ENCODE data around the gene TTC23.

TTC23 gene

GRCh38 chr15:99163271-99164062 lies 85.9 kb downstream of the TTC23 start:
- no peak for DNase-seq

- DNase-seq, result no peak
Observed at GRCh38 chr15:99158626-99159412, 90.6 kb downstream of the TTC23 start.

DNA sequence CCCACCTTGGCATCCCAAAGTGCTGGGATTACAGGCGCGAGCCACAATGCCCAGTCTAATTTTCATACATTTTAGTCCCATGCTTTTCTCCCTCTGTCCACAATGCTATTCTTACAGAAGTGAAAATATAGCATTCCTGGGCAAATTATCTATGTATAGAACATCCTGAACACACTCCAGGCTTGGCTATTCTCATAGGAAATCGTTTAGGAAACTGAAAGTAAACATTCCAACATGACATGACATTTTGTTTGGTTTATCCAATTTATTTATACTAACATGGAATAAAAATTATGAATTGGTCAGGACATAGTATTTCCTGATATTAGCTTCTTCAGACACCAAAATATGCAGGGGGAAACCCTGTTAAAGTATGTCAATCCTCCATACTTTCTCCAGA lies 91.9 kb downstream of the TTC23 start:
- DNase-seq, result no peak

GRCh38 chr15:99155961-99156443 lies 93.4 kb downstream of the TTC23 start:
- DNase-seq, result no peak

DNA sequence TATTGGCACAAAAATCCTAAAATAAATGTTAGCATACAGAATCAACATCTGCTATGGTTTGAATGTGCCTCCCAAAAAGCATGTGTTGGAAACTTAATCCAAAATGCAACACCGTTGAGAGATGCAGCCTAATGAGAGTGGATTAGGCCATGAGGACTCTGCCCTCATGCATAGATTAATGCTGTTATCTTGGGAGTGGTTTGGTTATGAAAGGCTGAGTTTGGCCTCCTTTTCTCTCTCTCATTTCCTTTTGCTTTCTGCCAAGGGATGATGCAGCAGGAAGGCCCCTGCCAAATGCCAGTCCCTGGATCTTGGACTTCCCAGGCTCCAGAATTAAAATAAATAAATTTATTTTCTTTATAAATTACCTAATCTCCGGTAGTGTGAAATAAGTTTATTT lies 95.1 kb downstream of the TTC23 start:
- DNase-seq, result no peak

GRCh38 chr15:99153026-99153535 lies 96.3 kb downstream of the TTC23 start:
- DNase-seq, result no peak

GRCh38 chr15:99151156-99151555 lies 98.2 kb downstream of the TTC23 start:
- DNase-seq, result no peak

GRCh38 chr15:99149366-99149765 lies 100.0 kb downstream of the TTC23 start:
- DNase-seq, result no peak

- DNase-seq, result no peak
Observed at GRCh38 chr15:99148851-99149276, 100.5 kb downstream of the TTC23 start.

GRCh38 chr15:99146661-99147060 lies 102.7 kb downstream of the TTC23 start:
- DNase-seq, result no peak

DNA sequence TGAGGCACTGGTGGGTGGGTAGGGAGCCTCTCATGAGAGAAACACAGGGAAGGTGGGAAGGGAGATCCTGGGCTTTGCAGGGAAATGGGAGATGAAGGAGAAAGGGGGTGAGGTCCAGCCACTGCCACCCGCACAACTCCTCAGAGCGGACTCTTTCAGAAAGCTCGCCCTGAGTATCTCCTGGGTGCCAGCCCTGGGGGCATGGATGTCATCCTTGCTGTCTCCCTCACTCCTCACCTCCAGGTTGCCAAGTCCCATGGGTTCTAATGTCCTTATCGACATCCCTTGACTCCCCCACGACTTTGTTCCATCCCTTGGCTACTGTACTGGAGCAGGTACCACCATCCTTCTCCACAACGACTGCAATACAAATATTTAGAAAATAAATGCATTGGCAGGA lies 103.6 kb downstream of the TTC23 start:
- no peak for DNase-seq

GRCh38 chr15:99145005-99145404 lies 104.4 kb downstream of the TTC23 start:
- no peak for DNase-seq

DNA sequence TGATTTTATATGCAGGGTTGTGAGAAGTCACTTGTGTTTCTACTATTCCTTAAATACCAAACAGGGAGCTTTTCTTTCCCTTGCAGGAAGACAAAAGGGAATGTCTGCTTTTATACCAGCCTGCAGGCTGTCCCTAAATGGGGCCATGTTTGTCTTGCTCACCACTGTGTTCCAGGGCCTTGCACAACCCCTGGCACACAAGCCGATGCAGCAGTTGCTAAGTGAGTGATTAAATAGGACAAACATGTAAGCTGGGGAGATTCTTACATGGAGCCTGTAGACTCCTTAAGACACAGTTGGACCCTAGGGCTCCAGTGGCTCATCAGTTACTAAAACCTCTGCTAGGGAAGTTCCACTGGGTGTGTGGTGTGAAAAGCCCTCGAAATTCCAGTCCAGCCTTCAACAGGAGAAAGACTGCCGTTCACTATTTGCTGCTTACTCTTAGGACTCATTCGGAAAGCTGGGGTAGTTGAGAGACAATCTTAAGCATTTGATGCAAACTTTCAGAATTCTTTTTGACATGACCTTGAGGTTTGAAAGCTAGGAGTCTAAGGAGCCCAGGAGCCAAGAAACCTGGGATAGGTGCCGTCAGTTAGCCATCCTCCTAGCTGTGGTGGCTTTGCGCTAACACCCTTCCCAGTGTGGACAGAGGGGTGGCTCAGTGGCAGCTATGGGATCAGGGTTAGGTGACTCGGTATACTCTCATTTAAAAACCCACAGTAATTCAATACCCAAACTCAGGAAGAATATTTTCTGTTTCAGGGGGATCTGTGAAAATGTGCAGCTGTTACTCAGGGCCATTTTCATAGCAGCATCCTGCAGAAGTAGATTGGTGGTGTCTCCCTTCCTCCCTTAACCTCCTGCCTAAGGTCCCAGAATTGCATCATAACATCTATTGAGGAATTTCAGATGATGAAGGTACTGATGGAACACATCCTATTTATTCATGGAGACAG lies 105.4 kb downstream of the TTC23 start:
- no peak for DNase-seq

GRCh38 chr15:99143242-99143641 lies 106.1 kb downstream of the TTC23 start:
- DNase-seq, result no peak

GRCh38 chr15:99142562-99142961 lies 106.8 kb downstream of the TTC23 start:
- DNase-seq, result no peak

DNA sequence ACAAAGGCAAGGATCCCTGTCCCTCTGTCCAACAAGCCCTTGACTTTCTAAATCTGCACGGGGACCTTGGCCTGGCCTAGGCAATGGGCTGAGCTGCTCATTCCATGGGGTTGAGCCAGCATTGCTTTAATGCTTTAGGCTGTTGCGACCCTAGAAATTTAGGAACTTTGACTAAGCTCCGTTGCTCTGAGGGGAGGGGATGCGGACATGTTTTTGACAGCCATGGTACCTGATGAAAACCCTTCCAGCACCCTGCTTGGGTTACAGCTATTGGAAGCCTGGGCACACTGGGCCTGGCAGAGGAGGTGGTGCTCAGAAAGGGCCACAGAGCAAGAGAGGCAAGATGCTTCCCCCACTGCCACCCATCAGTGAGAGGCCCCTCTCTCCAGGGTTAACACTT lies 107.4 kb downstream of the TTC23 start:
- DNase-seq, result no peak

GRCh38 chr15:99140590-99140989 lies 108.8 kb downstream of the TTC23 start:
- DNase-seq, result no peak

- DNase-seq, result no peak
Observed at GRCh38 chr15:99139276-99139675, 110.1 kb downstream of the TTC23 start.

DNA sequence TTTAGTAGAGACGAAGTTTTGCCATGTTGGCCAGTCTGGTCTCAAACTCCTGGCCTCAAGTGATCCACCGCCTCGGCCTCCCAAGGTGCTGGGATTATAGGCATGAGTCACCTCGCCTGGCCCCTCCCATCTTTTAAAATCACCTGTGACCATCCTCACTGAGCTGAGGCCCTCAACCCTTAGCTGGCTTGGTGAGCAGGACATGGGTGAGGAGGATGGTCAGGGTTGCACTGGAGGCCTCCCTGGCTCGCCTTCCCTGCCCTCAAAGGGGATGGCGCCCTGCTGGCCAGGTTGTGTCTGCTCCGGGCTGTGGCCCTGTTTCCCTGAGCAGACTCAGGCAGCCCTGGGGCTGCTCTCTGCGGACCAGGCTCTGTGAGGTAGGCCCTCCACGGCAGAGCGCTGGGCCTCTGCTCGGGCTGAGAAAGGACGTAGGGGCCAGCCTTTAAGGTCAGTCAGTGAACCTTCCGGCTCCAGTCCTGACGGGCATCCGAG lies 110.8 kb downstream of the TTC23 start:
- DNase-seq, result no peak

GRCh38 chr15:99137877-99138276 lies 111.5 kb downstream of the TTC23 start:
- DNase-seq, result no peak

DNA sequence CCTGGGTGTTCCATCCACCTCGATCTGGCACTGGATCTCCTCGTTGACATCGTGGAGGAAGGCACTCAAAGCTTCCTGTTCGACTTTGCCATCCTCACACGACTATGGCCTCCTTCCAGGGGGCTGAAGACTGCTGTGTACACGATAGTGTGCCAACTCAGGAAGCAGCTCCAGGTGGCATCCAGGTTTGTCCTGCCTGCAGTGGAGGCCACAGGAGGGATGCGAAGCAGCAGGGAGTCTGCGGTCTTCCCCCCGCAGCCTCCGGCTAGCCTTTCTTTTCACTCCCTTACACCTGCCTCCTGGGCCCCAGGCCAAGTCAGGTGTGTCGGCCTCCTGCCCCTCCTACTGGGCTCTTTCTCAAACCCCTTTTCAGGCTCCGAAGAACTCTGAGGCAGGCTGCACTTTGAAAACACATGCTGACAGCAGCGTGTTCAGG lies 112.3 kb downstream of the TTC23 start:
- no peak for DNase-seq

- DNase-seq, result no peak
Observed at GRCh38 chr15:99135194-99135593, 114.2 kb downstream of the TTC23 start.

Measured in T1000 (cell line).